ENCODE results near the gene ZNF428. TPM values are rescaled to one million over a fixed set of nuclear protein-coding genes. Genes with fewer than 3 reads are reported as not detected.
"Not testable (repeated sequence)": the region's sequence is repeated elsewhere in the genome, so short reads cannot be mapped to it uniquely, and the experiment has no call there.

The ZNF428 gene
- total RNA-seq, 1 donor from 2014 or later, result 22.9 TPM

GRCh38 chr19:43592800-43593350 lies 26.6 kb downstream of the ZNF428 start:
- no peak for DNase-seq

GRCh38 chr19:43591904-43592772 lies 27.3 kb downstream of the ZNF428 start:
- DNase-seq, result no peak

- no peak for DNase-seq
These were observed 29.8 kb downstream of the ZNF428 start for GRCh38 chr19:43589678-43590077.

- DNase-seq, result no peak
These were observed 30.2 kb downstream of the ZNF428 start for GRCh38 chr19:43589277-43589676.

GRCh38 chr19:43587029-43587428 lies 32.4 kb downstream of the ZNF428 start:
- not testable (repeated sequence) for DNase-seq

- DNase-seq, result no peak
These were observed 33.1 kb downstream of the ZNF428 start for GRCh38 chr19:43586346-43586745.

- DNase-seq, result no peak
These were observed 34.9 kb downstream of the ZNF428 start for GRCh38 chr19:43584484-43584883.

- no peak for DNase-seq
These were observed 36.9 kb downstream of the ZNF428 start for GRCh38 chr19:43582495-43582894.

- DNase-seq, result no peak
These were observed 38.0 kb downstream of the ZNF428 start for GRCh38 chr19:43581467-43581866.

GRCh38 chr19:43578787-43579186 lies 40.6 kb downstream of the ZNF428 start:
- no peak for DNase-seq

GRCh38 chr19:43575955-43576878 lies 43.2 kb downstream of the ZNF428 start:
- peak; percentile 59 for DNase-seq

- DNase-seq, result peak; percentile 100
These were observed 44.1 kb downstream of the ZNF428 start, which contains the start of the genes PINLYP and XRCC1 for GRCh38 chr19:43575156-43575950. TSS of gene PINLYP (plus strand) at chr19:43575801. CDS start at chr19:43577192, 1,391 bp downstream. TSS of gene XRCC1 (minus strand) at chr19:43575527. CDS start at chr19:43575458, 69 bp downstream.

GRCh38 chr19:43574424-43575155 lies 44.8 kb downstream of the ZNF428 start:
- DNase-seq, result no peak

- DNase-seq, result peak; percentile 40
These were observed 47.2 kb downstream of the ZNF428 start for GRCh38 chr19:43572171-43572588.

- no peak for DNase-seq
These were observed 49.1 kb downstream of the ZNF428 start for GRCh38 chr19:43570174-43570791.

GRCh38 chr19:43569657-43570056 lies 49.8 kb downstream of the ZNF428 start:
- DNase-seq, result no peak

- DNase-seq, result peak; percentile 33
These were observed 54.6 kb downstream of the ZNF428 start for GRCh38 chr19:43564800-43565199.

- DNase-seq, result no peak
These were observed 55.5 kb downstream of the ZNF428 start for GRCh38 chr19:43563816-43564457.

GRCh38 chr19:43562698-43563241 lies 56.7 kb downstream of the ZNF428 start:
- no peak for DNase-seq

All from tongue (tissue), 2 donors.